ENCODE results near the gene MATCAP1. TPM values are rescaled to one million over a fixed set of nuclear protein-coding genes. Genes with fewer than 3 reads are reported as not detected.

MATCAP1 gene
- total and polyA plus RNA-seq, 10 of the 15 experiments (the other 5 are each of a cell fraction or from before 2014, with no cell fraction given), result 2.8 to 25.8 (median 8.6) TPM

DNA sequence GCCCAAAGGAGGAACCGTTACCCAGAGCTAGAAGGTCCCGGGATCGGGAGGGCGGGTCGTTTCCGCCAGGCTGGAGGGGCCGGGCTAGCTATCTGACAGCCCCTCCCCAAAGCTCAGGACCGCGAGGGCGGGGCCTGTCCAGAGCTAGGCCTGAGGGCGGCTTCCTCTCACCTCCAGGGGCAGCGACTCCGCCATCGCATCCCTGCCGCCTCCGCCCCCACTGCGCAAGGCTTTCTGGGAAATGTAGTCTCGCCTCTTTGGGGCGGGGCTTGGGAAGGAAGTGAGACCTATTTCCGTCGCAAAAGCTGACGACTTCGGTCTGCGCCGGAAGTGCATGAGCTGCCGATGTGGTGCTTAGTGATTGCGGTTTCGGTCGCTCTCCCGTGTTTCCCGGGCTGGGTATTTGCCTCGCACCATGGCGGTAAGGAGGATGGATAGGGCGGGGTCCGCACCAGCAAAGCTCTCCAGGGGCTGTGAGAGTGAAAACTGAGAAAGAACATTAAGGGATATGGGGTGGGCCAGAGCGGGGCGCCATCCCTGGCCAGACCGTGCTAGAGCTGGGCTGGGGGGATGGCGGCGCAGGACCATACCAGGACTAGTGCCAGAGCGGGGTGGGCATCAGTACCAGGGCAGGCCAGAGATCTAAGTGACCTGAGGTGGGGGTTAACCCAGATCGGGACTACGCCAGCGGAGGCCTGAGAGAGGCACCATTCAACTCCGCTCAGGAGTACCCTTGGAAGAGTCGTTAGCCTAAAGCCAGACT is 43.2 kb upstream of the MATCAP1 start, which contains the start of gene TMEM208 (continued):
- TF ChIP-seq, protein P1, sequence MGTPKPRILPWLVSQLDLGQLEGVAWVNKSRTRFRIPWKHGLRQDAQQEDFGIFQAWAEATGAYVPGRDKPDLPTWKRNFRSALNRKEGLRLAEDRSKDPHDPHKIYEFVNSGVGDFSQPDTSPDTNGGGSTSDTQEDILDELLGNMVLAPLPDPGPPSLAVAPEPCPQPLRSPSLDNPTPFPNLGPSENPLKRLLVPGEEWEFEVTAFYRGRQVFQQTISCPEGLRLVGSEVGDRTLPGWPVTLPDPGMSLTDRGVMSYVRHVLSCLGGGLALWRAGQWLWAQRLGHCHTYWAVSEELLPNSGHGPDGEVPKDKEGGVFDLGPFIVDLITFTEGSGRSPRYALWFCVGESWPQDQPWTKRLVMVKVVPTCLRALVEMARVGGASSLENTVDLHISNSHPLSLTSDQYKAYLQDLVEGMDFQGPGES (IDR thresholded peaks at IDR 0.05), result peak; percentile 37; the same call in 1 of the 2 replicates
- no peak for TF ChIP-seq SMC3 (IDR thresholded peaks at IDR 0.05; ENCODE audit: borderline replicate concordance, low read length)
- no peak for TF ChIP-seq HDAC6 (IDR thresholded peaks at IDR 0.05; ENCODE audit: unreplicated experiment)
- no peak for TF ChIP-seq MYB (IDR thresholded peaks at IDR 0.05; ENCODE audit: borderline replicate concordance, low read depth, low read length)
- TF ChIP-seq, protein P2, sequence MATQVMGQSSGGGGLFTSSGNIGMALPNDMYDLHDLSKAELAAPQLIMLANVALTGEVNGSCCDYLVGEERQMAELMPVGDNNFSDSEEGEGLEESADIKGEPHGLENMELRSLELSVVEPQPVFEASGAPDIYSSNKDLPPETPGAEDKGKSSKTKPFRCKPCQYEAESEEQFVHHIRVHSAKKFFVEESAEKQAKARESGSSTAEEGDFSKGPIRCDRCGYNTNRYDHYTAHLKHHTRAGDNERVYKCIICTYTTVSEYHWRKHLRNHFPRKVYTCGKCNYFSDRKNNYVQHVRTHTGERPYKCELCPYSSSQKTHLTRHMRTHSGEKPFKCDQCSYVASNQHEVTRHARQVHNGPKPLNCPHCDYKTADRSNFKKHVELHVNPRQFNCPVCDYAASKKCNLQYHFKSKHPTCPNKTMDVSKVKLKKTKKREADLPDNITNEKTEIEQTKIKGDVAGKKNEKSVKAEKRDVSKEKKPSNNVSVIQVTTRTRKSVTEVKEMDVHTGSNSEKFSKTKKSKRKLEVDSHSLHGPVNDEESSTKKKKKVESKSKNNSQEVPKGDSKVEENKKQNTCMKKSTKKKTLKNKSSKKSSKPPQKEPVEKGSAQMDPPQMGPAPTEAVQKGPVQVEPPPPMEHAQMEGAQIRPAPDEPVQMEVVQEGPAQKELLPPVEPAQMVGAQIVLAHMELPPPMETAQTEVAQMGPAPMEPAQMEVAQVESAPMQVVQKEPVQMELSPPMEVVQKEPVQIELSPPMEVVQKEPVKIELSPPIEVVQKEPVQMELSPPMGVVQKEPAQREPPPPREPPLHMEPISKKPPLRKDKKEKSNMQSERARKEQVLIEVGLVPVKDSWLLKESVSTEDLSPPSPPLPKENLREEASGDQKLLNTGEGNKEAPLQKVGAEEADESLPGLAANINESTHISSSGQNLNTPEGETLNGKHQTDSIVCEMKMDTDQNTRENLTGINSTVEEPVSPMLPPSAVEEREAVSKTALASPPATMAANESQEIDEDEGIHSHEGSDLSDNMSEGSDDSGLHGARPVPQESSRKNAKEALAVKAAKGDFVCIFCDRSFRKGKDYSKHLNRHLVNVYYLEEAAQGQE (IDR thresholded peaks at IDR 0.05; ENCODE audit: low read depth, low read length), result 0 out of 2 replicates have a peak, but pooled peaks have one; percentile 6
- peak; percentile 85; the same call in 2 of the 3 replicates for TF ChIP-seq POU2F2 (IDR thresholded peaks at IDR 0.05; ENCODE audit: borderline replicate concordance, low read depth, low read length)
- TF ChIP-seq TAF1 (IDR thresholded peaks at IDR 0.05; ENCODE audit: borderline replicate concordance, low read depth, low read length), result peak; percentile 81; the same call in 1 of the 2 replicates
- TF ChIP-seq, protein P3, sequence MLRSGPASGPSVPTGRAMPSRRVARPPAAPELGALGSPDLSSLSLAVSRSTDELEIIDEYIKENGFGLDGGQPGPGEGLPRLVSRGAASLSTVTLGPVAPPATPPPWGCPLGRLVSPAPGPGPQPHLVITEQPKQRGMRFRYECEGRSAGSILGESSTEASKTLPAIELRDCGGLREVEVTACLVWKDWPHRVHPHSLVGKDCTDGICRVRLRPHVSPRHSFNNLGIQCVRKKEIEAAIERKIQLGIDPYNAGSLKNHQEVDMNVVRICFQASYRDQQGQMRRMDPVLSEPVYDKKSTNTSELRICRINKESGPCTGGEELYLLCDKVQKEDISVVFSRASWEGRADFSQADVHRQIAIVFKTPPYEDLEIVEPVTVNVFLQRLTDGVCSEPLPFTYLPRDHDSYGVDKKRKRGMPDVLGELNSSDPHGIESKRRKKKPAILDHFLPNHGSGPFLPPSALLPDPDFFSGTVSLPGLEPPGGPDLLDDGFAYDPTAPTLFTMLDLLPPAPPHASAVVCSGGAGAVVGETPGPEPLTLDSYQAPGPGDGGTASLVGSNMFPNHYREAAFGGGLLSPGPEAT (IDR thresholded peaks at IDR 0.05; ENCODE audit: low read depth), result peak; percentile 99
- TF ChIP-seq, protein P4, sequence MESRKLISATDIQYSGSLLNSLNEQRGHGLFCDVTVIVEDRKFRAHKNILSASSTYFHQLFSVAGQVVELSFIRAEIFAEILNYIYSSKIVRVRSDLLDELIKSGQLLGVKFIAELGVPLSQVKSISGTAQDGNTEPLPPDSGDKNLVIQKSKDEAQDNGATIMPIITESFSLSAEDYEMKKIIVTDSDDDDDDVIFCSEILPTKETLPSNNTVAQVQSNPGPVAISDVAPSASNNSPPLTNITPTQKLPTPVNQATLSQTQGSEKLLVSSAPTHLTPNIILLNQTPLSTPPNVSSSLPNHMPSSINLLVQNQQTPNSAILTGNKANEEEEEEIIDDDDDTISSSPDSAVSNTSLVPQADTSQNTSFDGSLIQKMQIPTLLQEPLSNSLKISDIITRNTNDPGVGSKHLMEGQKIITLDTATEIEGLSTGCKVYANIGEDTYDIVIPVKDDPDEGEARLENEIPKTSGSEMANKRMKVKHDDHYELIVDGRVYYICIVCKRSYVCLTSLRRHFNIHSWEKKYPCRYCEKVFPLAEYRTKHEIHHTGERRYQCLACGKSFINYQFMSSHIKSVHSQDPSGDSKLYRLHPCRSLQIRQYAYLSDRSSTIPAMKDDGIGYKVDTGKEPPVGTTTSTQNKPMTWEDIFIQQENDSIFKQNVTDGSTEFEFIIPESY (IDR thresholded peaks at IDR 0.05), result no peak
- TF ChIP-seq ATF7 (IDR thresholded peaks at IDR 0.05; ENCODE audit: low read depth), result peak; percentile 82
- peak; percentile 46; the same call in 1 of the 2 replicates for TF ChIP-seq IRF4 (IDR thresholded peaks at IDR 0.05; ENCODE audit: low read depth, low read length)
- TF ChIP-seq, protein P5, sequence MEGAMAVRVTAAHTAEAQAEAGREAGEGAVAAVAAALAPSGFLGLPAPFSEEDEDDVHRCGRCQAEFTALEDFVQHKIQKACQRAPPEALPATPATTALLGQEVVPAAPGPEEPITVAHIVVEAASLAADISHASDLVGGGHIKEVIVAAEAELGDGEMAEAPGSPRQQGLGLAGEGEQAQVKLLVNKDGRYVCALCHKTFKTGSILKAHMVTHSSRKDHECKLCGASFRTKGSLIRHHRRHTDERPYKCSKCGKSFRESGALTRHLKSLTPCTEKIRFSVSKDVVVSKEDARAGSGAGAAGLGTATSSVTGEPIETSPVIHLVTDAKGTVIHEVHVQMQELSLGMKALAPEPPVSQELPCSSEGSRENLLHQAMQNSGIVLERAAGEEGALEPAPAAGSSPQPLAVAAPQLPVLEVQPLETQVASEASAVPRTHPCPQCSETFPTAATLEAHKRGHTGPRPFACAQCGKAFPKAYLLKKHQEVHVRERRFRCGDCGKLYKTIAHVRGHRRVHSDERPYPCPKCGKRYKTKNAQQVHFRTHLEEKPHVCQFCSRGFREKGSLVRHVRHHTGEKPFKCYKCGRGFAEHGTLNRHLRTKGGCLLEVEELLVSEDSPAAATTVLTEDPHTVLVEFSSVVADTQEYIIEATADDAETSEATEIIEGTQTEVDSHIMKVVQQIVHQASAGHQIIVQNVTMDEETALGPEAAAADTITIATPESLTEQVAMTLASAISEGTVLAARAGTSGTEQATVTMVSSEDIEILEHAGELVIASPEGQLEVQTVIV (IDR thresholded peaks at IDR 0.05; ENCODE audit: borderline replicate concordance, partially characterized antibody), result peak; percentile 88
- TF ChIP-seq, protein P6, sequence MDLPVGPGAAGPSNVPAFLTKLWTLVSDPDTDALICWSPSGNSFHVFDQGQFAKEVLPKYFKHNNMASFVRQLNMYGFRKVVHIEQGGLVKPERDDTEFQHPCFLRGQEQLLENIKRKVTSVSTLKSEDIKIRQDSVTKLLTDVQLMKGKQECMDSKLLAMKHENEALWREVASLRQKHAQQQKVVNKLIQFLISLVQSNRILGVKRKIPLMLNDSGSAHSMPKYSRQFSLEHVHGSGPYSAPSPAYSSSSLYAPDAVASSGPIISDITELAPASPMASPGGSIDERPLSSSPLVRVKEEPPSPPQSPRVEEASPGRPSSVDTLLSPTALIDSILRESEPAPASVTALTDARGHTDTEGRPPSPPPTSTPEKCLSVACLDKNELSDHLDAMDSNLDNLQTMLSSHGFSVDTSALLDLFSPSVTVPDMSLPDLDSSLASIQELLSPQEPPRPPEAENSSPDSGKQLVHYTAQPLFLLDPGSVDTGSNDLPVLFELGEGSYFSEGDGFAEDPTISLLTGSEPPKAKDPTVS (IDR thresholded peaks at IDR 0.05; ENCODE audit: low read depth, low read length), result no peak
- no peak for TF ChIP-seq ZNF622 (IDR thresholded peaks at IDR 0.05)
- TF ChIP-seq ZNF384 (IDR thresholded peaks at IDR 0.05; ENCODE audit: borderline replicate concordance, low read depth, low read length), result 0 out of 2 replicates have a peak, but pooled peaks have one; percentile 9
- peak; percentile 94 for TF ChIP-seq YY1 (IDR thresholded peaks at IDR 0.05; ENCODE audit: low read depth, low read length)
